ENCODE measurements around the gene ARHGEF19. TPM values are rescaled to one million over a fixed set of nuclear protein-coding genes. Genes with fewer than 3 reads are reported as not detected.
"Not testable (repeated sequence)": the region's sequence is repeated elsewhere in the genome, so short reads cannot be mapped to it uniquely, and the experiment has no call there.

Gene ARHGEF19
- total RNA-seq, 1 experiment from 2014 or later = 8.3 TPM

DNA sequence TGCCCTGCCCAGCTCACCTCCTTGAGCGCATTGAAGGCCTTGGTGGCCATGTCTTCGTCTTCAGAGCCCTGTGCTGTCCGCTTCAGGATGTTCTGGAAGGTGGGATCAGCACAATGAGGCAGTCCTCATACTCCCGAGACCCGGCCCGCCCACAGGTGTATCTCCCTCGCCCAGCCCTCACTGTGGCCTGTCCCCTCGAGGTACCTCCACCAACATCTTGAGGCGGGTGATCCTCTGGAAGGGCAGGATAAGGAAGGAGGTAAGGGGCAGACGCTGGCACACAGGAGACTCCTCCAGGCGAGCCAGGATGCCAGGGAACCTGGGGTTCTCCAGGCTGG, 7.1 kb downstream of the ARHGEF19 start:
- DNase-seq (ENCODE audit: low read depth) = no peak

DNA sequence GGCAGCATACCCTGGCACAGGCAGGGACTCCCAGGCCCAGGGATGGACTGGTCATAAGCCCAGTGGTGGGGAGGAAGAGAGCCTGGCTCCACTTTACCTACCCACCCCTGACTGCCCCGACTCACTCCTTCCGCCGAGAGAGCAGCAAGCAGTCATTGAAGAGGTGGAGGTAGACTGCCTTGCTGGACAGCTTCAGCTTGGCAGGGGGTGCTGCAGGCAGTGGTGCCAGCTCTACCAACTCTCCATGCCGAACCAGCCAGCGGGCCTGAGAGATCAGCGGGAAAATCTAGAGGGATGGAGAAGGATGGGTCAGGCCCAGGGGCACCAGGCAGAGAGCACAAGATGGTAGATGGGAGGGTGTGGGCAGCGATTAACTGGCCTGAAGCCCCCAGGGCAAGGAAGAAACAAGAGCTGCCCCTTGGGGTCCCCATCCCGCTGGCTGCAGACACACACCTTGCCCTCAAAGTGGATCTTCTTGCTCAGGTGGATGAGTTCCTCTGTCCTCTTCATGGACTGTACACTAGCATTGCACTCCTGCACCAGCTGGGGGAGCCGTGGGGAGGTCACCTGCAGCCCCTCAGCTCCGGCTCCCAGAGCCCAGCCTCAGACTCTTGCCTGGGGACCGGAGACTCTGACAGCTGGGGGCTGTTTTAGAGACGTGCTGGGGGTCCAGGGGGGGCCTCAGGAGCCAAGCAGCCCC, 7.7 kb downstream of the ARHGEF19 start:
- no peak for DNase-seq (ENCODE audit: low read depth)

GRCh38 chr1:16204216-16204615, 8.2 kb downstream of the ARHGEF19 start:
- DNase-seq (ENCODE audit: low read depth) = no peak

- DNase-seq (ENCODE audit: low read depth) = no peak
These were observed 8.9 kb downstream of the ARHGEF19 start for GRCh38 chr1:16203550-16203949.

DNA sequence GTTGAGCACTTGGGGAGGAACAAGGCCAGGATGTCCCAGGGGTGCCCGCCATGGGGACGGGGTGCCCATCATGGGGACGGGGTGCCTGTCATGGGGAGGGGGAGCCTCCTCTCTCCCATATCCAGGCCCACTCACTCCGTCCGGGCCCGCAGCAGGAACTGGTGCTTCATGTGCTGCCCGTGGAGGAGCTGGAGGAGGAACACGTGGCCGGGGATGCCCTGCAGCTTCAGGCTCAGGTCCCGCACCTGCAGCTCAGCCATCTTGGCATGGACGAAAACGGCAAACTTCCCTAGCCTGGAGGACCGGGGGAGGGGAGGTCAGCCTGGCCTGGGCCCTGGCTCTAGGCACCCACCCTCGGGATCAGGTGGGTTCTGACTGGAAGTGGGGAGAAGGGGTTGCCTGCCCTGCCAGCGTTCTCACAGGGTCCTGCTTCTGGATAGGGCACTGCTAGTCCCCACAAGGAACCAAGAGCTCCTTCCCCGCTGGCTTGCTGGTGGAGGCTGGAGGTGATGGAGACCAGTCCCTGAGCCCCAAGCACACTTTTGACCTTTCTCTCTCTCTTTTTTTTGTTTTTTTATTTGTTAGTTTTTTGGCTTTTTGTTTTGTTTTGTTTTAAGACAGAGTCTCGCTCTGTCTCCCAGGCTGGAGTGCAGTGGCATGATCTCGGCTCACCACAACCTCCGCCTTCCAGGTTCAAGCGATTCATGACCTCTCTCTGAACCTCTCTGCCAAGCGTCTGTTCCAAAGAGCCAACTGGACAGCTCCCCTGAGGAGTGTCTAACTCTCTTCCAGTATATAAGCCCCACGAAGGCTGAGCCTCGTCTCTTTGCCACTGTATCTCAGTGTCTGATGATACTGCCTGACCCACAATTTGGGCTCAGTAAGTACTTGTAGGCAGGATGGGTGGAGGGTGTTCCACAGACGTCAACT, 9.9 kb downstream of the ARHGEF19 start:
- no peak for DNase-seq (ENCODE audit: low read depth)

- DNase-seq (ENCODE audit: low read depth) = no peak
These were observed 12.8 kb downstream of the ARHGEF19 start for GRCh38 chr1:16199700-16200099.

DNA sequence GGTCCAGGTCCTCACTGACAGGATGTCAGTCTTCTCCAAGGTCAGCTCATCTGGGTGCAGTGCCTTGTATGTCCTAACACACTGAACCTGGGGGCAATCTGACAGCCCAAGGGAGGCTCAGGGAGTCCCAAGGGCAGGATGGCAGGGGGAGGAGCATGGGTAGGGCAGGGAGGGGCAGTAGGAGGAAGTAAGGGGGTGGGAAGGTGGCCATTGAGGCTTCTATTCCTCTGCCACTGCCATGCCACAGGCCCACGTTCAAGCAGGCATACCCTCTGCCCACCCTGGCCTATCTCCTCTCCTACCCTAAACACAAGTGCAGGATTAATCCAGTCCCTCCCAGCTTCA, 13.3 kb downstream of the ARHGEF19 start:
- DNase-seq (ENCODE audit: low read depth) = no peak

DNA sequence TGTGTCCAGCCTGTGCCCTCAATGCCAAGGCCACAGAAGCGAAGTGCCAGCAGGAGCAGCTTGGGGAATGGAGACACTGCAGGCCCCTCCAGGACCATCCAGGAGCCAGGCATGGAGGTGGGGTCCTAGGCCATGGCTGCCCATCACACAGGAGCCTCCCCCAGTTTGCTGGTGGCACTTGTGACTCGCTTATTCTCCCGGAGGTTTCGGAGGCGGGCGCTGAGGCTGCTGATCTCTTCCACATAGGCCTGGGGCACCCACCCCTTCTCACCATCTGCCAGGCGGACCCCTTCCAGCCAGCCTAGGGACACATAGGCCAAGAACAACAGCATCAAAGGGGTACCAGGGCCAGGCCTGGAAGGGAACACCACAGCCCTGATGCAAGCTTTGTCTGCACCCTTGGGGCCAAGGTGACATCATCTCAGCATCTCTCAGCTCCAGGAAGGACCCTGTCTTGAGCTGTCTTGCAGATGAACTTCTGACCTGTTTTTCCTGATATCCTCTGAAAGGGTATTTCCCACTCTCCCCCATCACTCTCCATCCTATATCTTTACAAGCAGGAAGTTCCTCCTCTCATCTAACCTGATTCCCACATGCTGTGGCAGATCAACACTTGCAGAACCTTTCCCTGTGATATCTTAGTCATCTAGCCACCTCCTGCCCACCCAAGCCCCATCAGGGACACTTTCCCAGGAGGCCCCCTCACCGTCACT, 13.9 kb downstream of the ARHGEF19 start:
- no peak for DNase-seq (ENCODE audit: low read depth)

GRCh38 chr1:16196874-16197273, 15.6 kb downstream of the ARHGEF19 start:
- no peak for DNase-seq (ENCODE audit: low read depth)

- not testable (repeated sequence) for DNase-seq (ENCODE audit: low read depth)
These were observed 16.3 kb downstream of the ARHGEF19 start for GRCh38 chr1:16196139-16196538.

DNA sequence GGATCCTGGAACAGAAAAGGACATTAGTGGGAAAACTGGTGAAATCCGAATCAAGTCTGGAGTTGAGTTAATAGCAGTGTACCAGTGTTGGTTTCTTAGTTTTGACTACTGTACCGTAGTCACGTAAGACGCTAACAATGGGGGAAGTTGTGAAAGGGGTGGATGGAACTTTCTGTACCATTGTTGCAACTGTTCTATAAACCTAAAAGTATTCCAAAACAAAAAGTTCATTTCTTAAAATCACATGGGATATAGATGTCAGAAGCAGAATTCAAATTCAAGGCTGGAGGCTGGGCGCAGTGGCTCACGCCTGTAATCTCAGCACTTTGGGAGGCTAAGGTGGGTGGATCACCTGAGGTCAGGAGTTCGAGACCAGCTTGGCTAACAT, 16.9 kb downstream of the ARHGEF19 start:
- no peak for DNase-seq (ENCODE audit: low read depth)

GRCh38 chr1:16191916-16192546, 20.4 kb downstream of the ARHGEF19 start:
- DNase-seq (ENCODE audit: low read depth) = no peak

DNA sequence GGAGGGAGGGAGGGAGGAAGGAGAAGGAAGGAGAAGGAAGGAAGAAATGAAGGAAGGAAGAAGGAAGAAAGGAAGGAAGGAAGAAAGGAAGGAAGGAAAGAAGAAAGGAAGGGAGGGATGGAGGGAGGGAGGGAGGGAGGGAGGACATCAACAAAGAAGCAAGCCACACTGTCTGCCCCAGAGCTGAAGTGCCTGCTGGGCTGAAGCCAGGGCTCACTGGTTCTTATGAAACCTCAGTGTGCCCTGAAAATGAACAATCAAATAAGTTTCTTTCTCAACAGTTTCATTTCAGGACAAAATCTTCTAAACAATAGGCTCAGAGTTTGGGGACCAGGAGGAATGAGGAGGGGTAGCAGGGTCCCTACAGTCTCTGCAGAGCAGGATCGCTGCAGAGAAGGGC, 21.1 kb downstream of the ARHGEF19 start:
- DNase-seq (ENCODE audit: low read depth) = no peak

GRCh38 chr1:16189921-16190621, 22.4 kb downstream of the ARHGEF19 start:
- peak; percentile 92 for DNase-seq (ENCODE audit: low read depth)

DNA sequence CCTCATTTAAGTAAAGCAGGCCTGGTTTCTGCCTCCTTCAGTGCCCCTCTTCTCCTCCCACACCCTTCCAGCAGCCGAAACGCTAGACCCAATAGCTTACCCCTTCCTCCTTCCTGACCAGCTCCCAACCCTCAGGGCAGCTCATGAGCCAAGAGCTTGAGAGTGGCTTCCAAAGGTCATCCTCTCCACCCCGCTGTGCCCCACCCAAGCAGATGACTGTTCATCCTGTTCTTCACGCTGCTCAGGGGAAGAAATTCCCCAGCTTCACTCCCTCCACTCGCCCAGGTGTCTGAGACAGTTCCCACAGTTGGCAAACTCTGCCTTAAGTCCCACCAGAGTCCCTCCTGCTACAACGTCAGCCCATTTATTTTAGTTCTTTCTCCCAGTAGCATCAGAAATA, 23.4 kb downstream of the ARHGEF19 start:
- DNase-seq (ENCODE audit: low read depth) = peak; percentile 93

DNA sequence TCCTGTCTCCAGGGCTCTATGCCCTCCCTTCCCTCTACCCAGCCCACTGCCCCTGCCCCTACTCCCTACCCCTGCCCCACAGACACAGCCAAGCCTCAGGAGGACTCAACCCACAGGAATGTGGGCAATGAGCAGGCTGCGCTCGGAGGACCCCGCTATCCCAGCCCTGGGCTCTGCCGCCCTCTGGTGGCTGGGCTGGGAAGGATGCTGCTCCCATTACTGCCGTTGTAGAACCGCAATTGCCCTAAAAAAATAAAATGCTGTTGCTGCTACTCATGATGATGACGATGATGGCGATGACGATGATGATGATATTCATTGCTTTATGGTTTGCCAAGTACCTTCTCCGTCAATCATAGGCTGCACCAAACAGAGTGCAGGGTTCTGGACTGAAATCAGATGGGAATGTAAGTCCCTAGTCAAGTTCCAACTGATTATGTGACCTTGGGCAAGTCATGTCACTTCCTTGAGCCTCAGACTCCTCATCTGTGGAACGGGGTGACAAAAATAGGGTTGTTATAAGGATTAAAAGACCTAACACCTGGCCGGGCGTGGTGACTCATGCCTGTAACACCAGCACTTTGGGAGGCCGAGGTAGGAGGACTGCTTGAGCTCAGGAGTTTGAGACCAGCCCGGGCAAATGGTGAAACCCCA, 24.6 kb downstream of the ARHGEF19 start:
- DNase-seq (ENCODE audit: low read depth) = peak; percentile 75

DNA sequence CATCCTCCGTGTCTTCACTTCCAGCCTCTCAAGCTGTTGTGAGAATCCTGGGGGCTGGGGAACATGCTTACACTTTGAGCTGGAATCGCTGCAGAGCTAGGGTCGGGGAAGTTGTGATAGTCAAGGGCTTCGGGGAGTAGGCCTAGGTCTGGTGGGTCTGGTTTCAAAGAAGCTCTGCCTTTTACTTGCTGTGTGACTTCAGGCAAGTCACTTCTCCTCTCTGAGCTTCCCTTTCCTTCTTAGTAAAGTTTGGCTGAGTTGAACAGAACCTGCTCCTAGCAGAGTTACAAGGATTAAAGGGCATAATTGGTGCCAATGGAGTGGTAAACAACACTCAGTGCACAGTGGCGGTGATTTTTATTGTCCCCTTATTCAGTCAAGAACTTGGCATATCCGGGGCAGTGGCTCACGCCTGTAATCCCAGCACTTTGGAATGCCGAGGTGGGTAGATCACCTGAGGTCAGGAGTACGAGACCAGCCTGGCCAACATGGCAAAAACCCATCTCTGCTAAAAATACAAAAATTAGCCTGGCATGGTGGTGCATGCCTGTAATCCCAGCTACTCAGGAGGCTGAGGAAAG, 25.7 kb downstream of the ARHGEF19 start:
- no peak for DNase-seq (ENCODE audit: low read depth)

DNA sequence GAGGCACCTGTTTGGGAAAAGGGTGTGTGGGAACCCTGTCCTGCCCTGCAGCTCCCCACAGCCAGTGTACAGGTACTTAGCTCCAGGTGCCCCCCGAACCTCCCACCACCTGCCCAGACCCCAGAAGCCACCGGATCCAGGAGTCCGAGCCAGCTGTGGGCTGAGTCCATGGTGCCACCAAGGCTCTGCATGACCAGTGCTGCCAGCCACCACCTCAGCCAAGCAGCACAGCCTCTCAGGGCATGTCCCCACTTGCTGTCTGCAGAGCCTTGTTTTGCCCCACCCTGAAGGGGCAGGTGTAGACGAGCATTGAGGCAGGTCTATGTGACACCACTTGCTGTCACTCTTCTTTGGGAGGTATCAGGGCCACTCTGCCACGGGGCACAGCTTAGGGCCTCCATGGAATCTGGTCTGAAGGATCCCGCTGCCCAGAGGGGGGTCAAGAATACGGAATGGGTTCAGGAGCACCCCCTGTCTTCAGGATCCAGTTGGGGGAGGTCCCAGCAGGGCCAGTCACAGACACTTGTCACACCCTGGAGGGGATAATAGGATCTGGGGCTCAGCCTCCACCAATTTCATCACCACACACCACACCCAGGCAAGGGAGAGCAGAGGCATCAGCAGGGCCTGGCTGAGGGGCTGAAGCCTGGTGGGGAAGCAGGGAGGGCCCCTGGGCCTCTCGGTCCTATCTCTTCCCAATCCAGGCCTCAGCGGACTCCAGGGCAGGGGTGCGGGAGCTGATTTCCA, 27.7 kb downstream of the ARHGEF19 start:
- no peak for DNase-seq (ENCODE audit: low read depth)

- no peak for DNase-seq (ENCODE audit: low read depth)
These were observed 28.5 kb downstream of the ARHGEF19 start for GRCh38 chr1:16183765-16184556.

All from RPMI7951 (cell line).